GM12878 (cell line): ENCODE measurements around the gene NLGN3. TPM values are rescaled to one million over a fixed set of nuclear protein-coding genes. Genes with fewer than 3 reads are reported as not detected.
A peak's percentile ranks its signal among the peaks of the same experiment; 100 is the strongest.

Experiments
- ATAC-seq: fragments of 200-7000 bp; cut with Tn5 transposase; 3 replicates; pipeline ENCODE4 v1.9.1; 2020; ENCODE audit warnings: mild to moderate bottlenecking, moderate library complexity
- BruUV-seq: library from RNA; stranded (reverse); fragments of 400-500 nt; replicated peaks from 2 replicates; lab custom pipeline; 2021; lab: Mats Ljungman, UMichigan
- CTCF ChIA-PET: fragments of 300-600 bp; sonication (Branson Sonifier 250); formaldehyde crosslinking; extraction: SDS; loops from one replicate; lab custom pipeline; 2021; ENCODE audit warnings: inconsistent platforms; lab: Yijun Ruan, JAX
- POLR2A ChIA-PET: fragments of 350-600 bp; formaldehyde crosslinking; extraction: SDS; loops from one replicate; lab custom pipeline; 2021; ENCODE audit warnings: inconsistent platforms; lab: Charles Lee
- RAD21 ChIA-PET: fragments of 300-600 bp; sonication (Branson Sonifier 250); formaldehyde crosslinking; loops from one replicate; lab custom pipeline; 2023; ENCODE audit warnings: antibody characterized with exemption; ENCODE audit not compliant: unreplicated experiment; lab: Charles Lee
- SMC1A ChIA-PET: fragments of 300-600 bp; sonication (Branson Sonifier 250); formaldehyde crosslinking; loops from one replicate; lab custom pipeline; 2023; ENCODE audit not compliant: unreplicated experiment, uncharacterized antibody; lab: Charles Lee
- DNase-seq: peaks from one replicate; pipeline ENCODE4 v3.0.0-alpha.2; 2011; ENCODE audit warnings: low read depth, low spot score
- FAIRE-seq: peaks from 3 replicates; lab custom pipeline; 2011; peaks lifted over from hg19 to GRCh38; lab: Jason Lieb, UNC
- H2AFZ ChIP-seq: 2 replicates; pipeline ENCODE4 v1.6.0; 2011; ENCODE audit warnings: low read depth, low read length, control low read depth; ENCODE audit not compliant: control insufficient read depth
- H3K27ac ChIP-seq: 2 replicates; pipeline ENCODE4 v1.5.1; 2011; ENCODE audit warnings: control low read depth; ENCODE audit not compliant: control insufficient read depth, insufficient read depth
- H3K27me3 ChIP-seq, 2 experiments: replicated peaks in 1 of 2; 2 replicates each; pipeline versions ENCODE4 v1.6.0 to v1.6.1; 2011; ENCODE audit warnings: low read length in 1 of 2; ENCODE audit not compliant: control insufficient read depth in 2 of 2, insufficient read depth in 2 of 2
- H3K36me3 ChIP-seq, 2 experiments: 2 replicates each; pipeline ENCODE4 v1.5.1; 2011; ENCODE audit warnings: low read length in 1 of 2; ENCODE audit not compliant: control insufficient read depth in 2 of 2, insufficient read depth in 2 of 2
- H3K4me1 ChIP-seq: 2 replicates; pipeline ENCODE4 v1.6.1; 2011; ENCODE audit warnings: mild to moderate bottlenecking, low read length, moderate library complexity, mixed read lengths; ENCODE audit not compliant: control insufficient read depth, insufficient read depth
- H3K4me2 ChIP-seq: 2 replicates; pipeline ENCODE4 v1.6.0; 2011; ENCODE audit warnings: control low read depth; ENCODE audit not compliant: control insufficient read depth, insufficient read depth
- H3K4me3 ChIP-seq: fragments of 200-600 bp; sonication (generic); 2 replicates; pipeline ENCODE4 v1.5.1; 2016
- H3K79me2 ChIP-seq: 2 replicates; pipeline ENCODE4 v1.6.0; 2011; ENCODE audit warnings: low read length; ENCODE audit not compliant: control insufficient read depth, insufficient read depth
- H3K9ac ChIP-seq: 2 replicates; pipeline ENCODE4 v1.8.0; 2011; ENCODE audit warnings: low read length, control low read depth, mixed read lengths; ENCODE audit not compliant: control insufficient read depth, insufficient read depth
- H3K9me3 ChIP-seq: replicated peaks from 3 replicates; pipeline ENCODE4 v1.5.1; 2011; ENCODE audit warnings: mild to moderate bottlenecking, low read length; ENCODE audit not compliant: control insufficient read depth, insufficient read depth
- H4K20me1 ChIP-seq: 2 replicates; pipeline ENCODE4 v1.6.0; 2011; ENCODE audit not compliant: control insufficient read depth, insufficient read depth
- E4F1 ChIP-seq: fragments of 450-650 bp; IDR thresholded peaks from 2 replicates; pipeline ENCODE4 v1.6.1; 2018; ENCODE audit warnings: borderline replicate concordance, mild to moderate bottlenecking; ENCODE audit not compliant: partially characterized antibody
- ETV6 ChIP-seq, 2 experiments: fragments of 450-650 bp in 1 of 2; IDR thresholded peaks in 1 of 2; conservative IDR thresholded peaks in 1 of 2; 2 replicates each; pipeline ENCODE4 v1.6.1; 2014; ENCODE audit warnings: antibody characterized with exemption in 1 of 2, borderline replicate concordance in 1 of 2, low read depth in 1 of 2, mild to moderate bottlenecking in 1 of 2, moderate library complexity in 1 of 2
- PAX8 ChIP-seq: fragments of 450-650 bp; IDR thresholded peaks from 2 replicates; pipeline ENCODE4 v1.6.1; 2017; ENCODE audit warnings: mild to moderate bottlenecking, moderate library complexity
- SMARCA5 ChIP-seq: fragments of 450-650 bp; IDR thresholded peaks from 2 replicates; pipeline ENCODE4 v1.6.1; 2017; ENCODE audit warnings: mild to moderate bottlenecking
- WGBS: methylation state at CpG from one replicate; pipeline ENCODE4 v1.1.6; 2016; ENCODE audit warnings: low lambda C conversion rate; ENCODE audit not compliant: insufficient replicate concordance, insufficient coverage; ENCODE audit errors: missing lambda C conversion rate; 5-methylcytosine and 5-hydroxymethylcytosine counted together
- in situ Hi-C: fragments of 300-500 bp; cut with MboI; formaldehyde crosslinking; loops from 9 replicates; pipeline ENCODE4 v1.14.3; 2018; ENCODE audit warnings: mixed read lengths
- intact Hi-C: fragments of 100-400 bp; cut with micrococcal nuclease; formaldehyde crosslinking; loops from one replicate; pipeline ENCODE4 v1.14.2; 2022; ENCODE audit not compliant: unreplicated experiment
- polyA plus RNA-seq, 11 experiments: library from polyadenylated mRNA; depleted of rRNA in 4 of 11; unstranded in 6 of 11; stranded (reverse) in 5 of 11; fragments of >200 nt; fragmentation: Nextera tagmentation in 4 of 11; fragmentation: Illumina TruSeq in 1 of 11; extraction: Ambion mirVana in 4 of 11; extraction: Trizol in 1 of 11; gene quantifications; 1 replicate in 1 of 11; 2 replicates in 10 of 11; pipeline versions ENCODE4 v1.2.1 to v1.2.3, GENCODE V29; 2011 to 2016; ENCODE audit warnings: inconsistent platforms in 2 of 11, missing spikeins in 2 of 11, low read depth in 1 of 11
- total RNA-seq, 4 experiments: library from RNA; depleted of rRNA in 3 of 4; stranded (reverse); fragments of >200 nt in 3 of 4; fragmentation: Illumina TruSeq in 1 of 4; extraction: Trizol in 1 of 4; gene quantifications; 2 replicates each; pipeline versions ENCODE4 v1.2.1 to v1.2.3, GENCODE V29; 2013 to 2021

NLGN3 gene
- total and polyA plus RNA-seq, 10 of the 15 experiments (the other 5 are each of a cell fraction or from before 2014, with no cell fraction given): 0.07 to 0.73 (median 0.28) TPM

GRCh38 chrX:71173440-71173839, 28.8 kb downstream of the NLGN3 start:
- no peak for FAIRE-seq
- SMC1A ChIA-PET: no interaction called here
- no peak overlapping the region for H2AFZ ChIP-seq
- TF ChIP-seq SMARCA5 (no peak), ETV6 (conservative IDR thresholded peaks at IDR 0.05 in 1 of 2, IDR thresholded peaks at IDR 0.05 in 1 of 2; ENCODE audit: borderline replicate concordance in 1 of 2, low read depth in 1 of 2) (no peak), E4F1 (no peak), PAX8 (no peak)
- TF ChIP-seq, all 136 proteins: peak for 0
- ATAC-seq (no peak), DNase-seq (no peak)
- Histone ChIP-seq H3K27ac (no peak overlapping the region), H3K4me1 (no peaks in the 10 kb centered on the region), H3K79me2 (no peaks in the 10 kb centered on the region), H3K27me3 (no peaks in the 10 kb centered on the region), H3K4me2 (no peak overlapping the region), H3K9ac (no peak overlapping the region), H3K36me3 (peaks cover 0 to 3% of the 10 kb centered on the region in 2 experiments; a peak in 1 of 4 replicates), H4K20me1 (no peaks in the 10 kb centered on the region), H3K9me3 (no peaks in the 10 kb centered on the region), H3K4me3 (no peak overlapping the region)
- BruUV-seq: TSS peak; percentile 30
- CTCF ChIA-PET: interaction anchor here (0.5 to 1.8 kb wide), 3 partner anchors 37 to 132 kb away, joined by 3 to 5 read pairs (median 3); no protein-coding TSS in a partner anchor
- POLR2A ChIA-PET: interaction anchor here (0.9 kb wide), 1 partner anchor 23 kb away, joined by 4 read pairs; no protein-coding TSS in a partner anchor
- in situ Hi-C loops: no loop called here
- RAD21 ChIA-PET: no interaction called here
- intact Hi-C loops: no loop called here
- 62% methylated on average over 2 of the region's 2 CpGs for WGBS
